DMS79 (cell line): Measurements from ENCODE around the gene KLF2.
"Not testable (repeated sequence)": the region's sequence is repeated elsewhere in the genome, so short reads cannot be mapped to it uniquely, and the experiment has no call there.

Experiments
- DNase-seq: peaks from one replicate; lab custom pipeline; 2025; lab: John Stamatoyannopoulos, UW

Gene KLF2

DNA sequence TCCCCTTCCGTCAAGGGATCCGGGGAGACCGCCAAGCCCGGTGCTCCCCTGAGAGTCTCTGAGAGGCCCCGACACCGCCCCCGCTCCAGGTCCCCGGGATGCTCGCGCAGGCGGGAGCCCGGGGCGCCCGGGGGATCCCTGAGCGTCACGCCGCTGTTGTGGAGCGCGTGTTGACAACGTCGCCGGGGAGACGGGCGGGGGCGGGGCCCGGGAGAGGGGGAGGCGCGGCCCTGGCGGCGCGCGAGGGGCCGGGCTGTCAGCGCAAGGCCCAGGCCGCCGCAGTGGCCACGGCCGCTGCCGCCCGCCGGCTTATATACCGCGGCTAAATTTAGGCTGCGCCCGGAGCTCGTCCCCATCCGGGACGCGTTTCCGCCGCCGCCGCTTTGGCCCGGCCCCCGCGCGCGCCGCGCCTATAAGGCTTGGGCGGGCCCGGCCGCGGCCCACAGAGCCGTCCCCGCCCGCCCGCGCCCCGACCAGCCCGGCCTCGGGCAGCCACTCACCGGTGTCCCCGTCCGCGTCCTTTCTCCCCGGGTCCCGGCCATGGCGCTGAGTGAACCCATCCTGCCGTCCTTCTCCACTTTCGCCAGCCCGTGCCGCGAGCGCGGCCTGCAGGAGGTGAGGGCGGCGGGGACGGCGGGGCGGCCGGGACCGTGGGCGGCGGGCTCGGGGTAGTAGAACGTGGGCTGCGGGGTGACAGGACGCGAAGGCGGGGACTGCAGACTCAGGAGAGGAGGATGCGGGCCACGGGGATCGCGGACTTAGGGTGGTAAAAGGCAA lies at the start of gene KLF2:
Gene KLF2 (plus strand): TSS at position 443 of the 777 bp plus-strand sequence. CDS start 98 bp downstream, at position 541.
- DNase-seq: no peak

DNA sequence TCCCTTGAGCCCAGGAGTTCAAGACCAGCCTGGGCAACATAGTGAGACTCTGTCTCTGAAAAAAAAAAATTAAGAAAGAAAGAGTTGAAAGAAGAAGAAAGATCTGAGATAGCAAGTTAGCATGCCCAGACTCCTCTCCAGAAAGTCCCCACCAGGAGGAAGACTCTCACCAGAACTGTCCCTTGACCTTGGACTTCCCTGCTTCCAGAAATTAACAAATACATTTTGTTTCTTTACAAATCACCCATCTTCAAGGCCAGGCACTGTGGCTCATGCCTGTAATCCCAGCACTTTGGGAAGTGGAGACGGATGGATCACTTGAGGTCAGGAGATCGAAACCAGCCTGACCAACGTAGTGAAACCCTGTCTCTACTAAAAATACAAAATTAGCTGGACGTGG lies 44.3 kb upstream of the KLF2 start:
- DNase-seq: no peak

DNA sequence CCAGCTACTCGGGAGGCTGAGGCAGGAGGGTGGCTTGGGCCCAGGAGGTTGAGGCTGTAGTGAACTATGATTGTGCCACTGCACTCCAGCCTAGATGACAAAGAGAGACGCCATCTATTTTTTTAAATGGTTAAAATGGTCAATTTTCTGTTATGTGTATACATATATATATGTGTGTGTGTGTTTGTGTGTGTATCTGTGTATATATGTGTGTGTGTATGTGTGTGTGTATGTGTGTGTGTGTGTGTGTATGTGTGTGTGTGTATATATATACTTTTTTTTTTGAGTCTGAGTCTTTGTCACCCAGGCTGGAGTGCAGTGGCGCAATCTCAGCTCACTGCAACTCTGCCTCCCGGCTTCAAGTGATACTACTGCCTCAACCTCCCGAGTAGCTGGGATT lies 42.9 kb upstream of the KLF2 start:
- no peak for DNase-seq

DNA sequence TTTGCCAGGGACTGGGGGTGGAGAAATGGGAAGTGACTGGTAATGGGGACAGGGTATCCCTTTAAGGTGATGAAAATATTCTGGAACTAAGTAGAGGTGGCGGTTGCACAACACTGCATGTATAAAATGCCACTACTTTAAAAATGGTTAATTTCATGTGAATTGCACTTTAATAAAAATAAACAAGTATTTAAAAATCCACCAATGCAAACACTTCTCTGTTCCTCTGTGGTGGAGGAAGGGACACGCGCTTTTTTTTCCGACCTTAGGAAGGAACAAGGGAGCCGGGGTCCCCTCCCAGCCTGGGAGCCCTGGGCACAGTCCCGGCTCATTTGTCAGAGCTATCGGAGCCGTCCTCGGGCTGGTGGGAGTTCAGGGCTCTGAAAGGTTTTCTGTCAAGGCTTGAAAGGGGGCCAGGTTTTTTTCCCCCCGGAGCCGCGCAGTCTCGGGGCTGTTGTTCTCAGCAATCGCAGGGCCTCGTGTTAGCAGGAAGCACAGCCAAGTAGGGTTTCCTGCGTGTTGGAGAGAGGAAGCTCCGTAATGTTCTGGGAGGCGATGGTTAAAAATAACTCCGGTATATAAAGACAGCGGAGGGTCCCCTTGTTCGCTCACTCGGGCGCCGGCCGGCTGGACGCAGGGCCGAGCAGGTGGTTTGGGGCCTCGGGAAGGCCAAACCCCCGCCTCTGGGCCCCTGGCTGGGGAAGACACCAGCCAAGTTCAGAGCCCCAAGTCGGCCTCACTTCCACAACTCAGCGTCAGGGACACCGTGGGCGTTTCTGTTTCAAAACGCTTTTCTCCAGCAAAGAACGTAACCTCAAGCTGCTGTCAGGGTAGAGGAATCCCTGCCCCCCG lies 41.2 kb upstream of the KLF2 start:
- no peak for DNase-seq

DNA sequence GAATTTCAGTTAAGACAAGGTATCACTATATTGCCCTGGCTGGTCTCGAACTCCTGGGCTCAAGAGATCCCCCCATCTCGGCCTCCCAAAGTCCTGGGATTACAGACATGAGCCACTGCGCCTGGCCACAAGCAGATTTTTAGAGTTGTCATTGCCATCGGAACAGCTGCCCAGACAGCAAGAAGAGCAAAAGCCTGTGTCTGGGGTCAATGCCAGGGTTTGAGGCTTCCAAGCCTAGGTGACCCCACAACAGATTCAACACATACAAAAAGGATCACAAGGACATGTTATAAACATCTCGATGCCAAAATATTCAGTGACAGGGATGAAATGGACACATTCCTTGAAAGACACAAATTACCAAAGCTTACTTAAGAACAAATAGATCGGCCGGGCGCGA lies 40.1 kb upstream of the KLF2 start:
- DNase-seq: no peak

DNA sequence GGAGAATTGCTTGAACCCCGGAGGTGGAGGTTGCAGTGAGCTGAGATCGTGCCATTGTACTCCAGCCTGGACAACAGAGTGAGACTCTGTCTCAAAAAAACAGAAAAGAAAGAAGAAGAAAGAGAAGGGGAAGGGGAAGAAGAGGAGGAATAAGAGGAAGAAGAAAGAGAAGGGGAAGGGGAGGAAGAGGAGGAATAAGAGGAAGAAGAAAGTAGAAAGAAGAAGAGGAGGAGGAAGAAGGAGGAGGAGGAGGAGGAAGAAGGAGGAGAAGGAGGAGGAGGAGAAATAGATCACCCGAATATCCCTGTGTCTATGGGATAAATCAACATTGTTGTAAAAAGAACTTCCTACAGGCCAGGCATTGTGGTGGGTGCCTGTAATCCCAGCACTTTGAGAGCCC lies 39.5 kb upstream of the KLF2 start:
- DNase-seq: not testable (repeated sequence)

DNA sequence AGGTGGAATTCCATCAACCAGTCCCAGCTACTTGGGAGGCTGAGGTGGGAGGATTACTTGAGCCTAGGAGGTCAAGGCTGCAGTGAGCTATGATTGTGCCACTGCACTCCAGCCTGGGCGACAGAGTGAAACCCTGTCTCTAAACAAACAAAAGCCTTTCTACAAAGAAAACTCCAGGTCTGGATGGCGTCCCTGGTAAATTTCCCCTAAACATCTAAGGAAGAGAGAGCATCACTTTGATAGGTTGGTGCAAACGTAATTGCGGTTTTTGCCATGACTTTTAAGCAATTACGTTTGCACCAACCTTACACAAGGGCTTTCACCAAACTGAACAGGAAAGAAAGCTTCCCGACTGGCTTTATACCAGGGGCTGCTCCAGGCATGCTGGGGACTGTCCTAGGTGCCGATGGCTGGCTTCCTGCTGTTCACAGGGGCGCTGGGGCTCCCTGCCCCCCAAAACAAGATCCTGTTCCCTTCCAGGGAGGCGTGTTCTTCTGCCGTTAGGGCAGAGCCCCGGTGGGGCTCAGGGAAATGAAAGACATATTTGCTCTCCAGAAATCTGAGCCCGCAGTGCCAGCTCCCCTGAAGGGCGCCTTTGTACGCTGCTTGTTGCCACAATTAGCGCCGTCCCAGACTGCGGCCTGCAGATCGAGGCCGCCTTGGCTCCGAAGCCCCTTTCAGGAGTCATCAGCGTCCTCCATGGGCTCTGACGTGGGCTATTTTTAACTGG lies 38.7 kb upstream of the KLF2 start:
- peak; percentile 74 for DNase-seq

DNA sequence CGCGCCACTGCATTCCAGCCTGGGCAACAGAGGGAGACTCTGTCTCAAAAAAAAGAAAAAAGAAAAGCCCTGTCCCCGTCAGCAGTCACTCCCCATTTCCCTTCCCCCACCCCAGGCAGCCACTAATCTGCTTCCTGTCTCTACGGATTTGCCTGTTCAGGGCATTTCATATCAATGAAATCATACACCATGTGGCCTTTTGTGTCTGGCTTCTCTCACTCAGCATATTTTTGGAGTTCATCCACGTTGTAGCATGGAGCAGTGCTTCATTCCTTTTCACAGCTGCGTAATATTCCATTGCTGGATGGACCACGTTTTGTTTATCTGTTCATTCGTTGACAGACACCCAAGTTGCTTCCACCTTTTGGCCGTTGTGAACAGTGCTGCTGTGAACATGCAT lies 36.1 kb upstream of the KLF2 start:
- no peak for DNase-seq

DNA sequence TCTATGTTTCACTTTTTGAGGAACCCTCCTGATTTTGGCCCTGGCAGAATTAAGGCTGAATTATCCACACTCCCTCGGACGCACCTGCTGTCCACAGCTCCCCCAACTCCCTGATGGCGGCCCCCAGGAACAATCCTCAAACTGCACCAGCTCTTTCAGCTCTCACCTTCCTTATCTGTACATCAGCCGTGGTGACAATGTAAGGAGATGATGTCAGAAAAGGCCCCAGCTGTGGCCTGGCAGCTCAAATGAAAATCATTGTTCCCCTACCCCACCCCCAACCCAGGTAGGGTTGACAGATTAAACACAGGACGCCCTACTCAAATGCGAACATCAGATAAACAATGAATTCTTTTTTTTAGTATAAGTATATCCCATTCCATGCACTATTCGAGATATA lies 35.0 kb upstream of the KLF2 start:
- no peak for DNase-seq

DNA sequence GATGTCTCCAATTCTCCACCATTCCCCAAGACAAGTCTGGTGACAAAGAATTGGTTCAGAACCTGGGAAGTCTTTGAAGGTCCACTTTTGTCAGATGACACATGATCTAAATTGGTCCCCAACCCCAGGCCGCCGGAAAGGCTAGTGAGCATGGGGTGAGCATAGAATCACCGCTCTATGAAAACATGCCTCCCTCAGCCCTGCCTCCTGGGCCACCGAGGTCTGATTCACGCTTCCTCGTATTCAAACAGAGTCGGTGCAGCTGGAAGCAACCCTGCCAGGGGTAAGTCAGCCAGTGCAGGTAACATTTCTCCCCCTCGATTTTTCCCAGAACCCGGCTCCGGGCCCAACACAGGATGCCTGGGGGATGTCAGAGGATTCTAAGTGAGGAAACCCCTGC lies 33.9 kb upstream of the KLF2 start:
- DNase-seq: no peak

DNA sequence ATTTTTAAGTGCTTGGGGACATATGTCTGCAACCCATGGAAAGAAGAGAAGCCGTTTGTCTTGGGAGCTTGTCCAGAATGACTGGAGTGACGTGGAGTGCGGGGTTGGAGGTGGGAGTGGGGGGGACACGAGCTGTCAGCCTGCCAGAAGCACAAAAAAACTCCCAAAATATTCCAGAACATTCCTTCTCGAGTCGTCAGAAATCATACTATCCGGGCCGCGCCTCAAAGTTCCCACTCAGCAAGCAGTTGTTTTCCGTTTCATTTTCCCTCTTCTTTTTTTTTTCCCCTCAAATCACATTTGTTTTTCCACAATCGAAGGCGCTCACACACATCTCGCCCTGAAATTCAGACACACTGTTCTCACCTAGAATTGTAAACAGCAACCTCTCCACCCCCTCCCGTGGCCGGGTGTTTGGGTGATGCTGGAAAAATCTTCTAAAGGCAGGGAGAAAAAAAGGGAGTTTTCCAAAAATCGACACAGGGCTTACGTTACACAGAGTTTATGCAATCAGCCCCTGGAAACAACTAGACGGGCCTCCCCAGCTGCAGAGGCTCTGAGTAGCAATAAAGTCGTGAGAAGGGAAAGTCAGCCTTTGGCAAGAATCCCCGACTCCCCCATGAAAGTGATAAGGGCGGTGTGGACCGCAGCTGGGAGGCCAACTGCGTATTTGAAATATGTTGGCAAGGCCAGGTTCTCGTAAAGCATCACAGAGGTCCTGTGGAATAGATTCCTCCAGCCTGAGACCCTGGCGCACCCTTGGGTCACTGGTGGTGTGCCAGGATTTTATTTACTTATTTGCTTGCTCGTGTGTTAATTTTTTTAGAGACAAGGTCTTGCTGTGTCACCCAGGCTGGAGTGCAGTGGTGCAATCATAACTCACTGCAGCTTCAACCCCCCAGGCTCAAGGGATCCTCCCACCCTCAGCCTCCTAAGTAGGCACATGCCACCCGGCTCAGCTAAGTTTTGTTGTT lies 31.2 kb upstream of the KLF2 start:
- no peak for DNase-seq

DNA sequence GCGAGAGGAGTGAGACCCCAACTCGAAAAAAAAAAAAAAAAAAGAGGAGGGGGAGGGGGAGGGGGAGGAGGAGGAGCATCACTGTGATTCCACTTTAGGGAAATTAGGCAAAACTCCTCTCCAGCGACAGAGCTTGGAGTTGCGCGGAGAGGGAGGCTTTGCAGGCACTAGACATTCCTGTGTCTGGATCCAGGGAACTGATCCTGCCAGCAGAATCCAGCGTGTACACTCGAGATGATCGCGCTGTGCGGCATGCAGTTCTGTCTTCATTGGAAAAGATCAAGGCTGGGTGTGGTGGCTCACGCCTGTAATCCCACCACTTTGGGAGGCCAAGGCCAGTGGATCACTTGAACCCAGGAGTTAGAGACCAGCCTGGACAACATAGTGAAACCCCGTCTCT lies 29.6 kb upstream of the KLF2 start:
- no peak for DNase-seq

DNA sequence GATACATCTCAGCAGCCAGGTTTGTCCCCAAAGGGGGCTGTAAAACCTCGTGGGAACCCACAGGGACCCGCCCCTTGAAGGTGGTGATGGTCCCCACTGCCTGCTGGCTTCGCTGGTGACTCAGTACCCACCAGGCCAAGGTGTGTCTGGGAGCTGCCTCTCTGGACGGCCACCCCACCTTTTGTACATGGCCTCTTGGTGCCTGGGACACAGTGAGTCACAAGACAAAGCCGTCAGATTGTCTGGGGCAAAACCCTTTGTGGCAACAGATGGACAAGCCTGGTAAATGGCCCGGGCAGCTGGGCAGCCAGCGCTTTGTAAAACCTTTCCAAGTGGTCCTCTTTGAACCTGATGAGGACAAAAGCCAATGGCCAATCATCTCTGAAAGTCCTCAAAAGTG lies 27.9 kb upstream of the KLF2 start:
- no peak for DNase-seq

DNA sequence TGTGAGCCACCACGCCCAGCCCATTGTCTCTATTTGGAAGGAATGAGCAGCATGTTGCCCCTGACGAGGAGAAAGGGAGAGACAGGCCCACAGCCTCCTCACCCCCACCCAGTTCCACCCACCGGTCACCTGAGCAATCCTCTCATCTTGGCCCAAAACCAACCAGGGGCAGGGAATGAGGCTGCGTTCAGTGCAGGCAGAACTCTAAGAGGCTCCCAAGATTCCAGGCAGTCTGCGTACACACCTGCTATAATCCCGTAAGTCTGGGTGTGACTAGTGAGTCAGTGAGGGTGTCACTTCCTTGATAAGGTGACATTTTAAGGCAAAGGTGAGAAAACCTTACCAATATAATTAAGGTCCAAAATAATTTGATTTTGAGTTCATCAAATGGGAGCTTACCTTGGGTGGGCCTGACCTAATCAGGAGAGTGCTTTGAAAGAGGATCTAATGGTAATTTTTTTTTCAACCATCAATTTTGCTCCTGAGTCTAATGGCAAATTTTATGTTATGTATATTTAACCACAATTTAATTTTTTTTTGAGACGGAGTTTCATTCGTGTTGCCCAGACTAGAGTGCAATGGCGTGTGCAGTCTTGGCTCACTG lies 26.9 kb upstream of the KLF2 start:
- DNase-seq: no peak

DNA sequence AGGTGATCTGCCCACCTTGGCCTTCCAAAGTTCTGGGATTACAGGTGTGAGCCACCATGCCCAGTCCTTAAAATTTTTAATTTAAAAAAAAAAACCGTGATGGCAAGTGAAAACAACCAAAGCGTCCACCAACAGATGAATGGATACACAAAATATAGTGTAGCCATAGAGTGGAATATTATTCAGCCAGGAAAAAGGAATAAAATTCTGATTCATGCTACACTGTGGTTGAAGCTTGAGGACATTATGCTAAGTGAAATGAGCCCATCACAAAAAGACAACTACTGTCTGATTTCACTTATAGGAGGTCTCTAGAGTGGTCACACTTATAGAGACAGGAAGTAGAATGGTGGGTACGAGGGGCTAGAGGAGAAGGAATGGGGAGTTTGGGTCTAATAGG lies 26.3 kb upstream of the KLF2 start:
- DNase-seq: no peak

DNA sequence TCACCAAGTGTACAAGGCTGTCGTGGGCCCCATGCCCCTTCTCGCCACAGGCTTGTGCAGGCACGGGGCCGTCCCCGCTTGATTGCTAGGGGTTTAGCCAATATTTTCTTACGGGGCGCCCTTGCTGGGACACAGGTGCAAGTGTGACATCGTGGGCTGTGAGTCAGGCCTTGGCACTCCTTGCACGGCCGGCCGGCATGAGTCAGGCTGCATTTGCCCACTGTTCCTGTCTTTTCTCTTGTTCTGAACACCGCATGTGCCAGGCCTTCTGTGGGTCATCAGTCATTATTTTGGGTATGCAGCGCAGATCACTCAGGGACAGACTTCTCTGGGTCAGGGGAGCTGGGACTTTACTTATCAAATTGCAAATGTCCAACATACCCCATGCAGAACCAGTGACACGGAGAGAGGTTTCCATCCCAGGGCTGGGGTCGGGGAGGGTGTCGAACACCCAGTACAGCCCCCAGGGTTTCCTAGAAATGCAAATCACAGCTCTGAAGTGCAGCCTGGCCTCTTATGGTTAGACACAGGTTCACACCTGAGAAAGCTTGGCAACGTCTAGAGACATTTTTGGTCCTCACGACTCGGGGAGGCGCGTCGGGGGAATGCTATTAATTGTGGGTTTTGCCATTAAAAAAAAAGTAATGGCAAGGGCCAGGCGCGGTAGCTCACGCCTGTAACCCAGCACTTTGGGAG lies 22.5 kb upstream of the KLF2 start:
- no peak for DNase-seq

DNA sequence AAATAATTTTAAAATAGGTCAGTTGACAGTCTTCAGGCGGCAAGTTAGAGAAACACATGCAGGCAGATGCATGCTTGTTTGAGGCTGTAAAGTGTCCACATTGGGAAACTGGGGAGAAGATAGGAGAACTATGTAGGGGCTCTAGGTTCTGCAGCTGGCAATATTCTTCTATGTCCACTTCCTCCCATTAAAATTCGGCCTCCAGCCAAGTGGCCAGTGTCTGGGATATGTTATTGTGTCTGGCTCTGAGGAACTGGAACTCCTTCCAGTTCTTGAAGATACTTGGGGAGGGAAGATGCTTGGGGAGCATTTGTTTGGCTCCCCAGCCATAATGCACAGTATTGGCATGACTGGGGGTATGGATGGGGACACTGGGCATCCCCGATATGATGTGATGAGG lies 20.9 kb upstream of the KLF2 start:
- no peak for DNase-seq

DNA sequence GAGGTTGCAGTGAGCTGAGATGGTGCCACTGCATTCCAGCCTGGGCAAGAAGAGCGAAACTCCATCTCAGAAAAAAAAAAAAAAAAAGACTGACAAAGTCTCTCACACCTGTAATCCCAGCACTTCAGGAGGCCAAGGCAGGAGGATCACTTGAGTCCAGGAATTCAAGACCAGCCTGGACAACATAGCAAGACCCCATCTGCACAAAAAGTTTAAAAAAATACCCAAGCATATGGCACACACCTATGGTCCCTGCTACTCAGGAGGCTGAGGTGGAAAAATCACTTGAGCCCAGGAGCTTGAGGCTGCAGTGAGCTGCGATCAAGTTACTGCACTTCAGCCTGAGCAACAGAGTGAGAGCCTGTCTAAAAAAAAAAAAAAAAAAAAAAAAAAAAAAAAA lies 20.1 kb upstream of the KLF2 start:
- DNase-seq: peak; percentile 39

DNA sequence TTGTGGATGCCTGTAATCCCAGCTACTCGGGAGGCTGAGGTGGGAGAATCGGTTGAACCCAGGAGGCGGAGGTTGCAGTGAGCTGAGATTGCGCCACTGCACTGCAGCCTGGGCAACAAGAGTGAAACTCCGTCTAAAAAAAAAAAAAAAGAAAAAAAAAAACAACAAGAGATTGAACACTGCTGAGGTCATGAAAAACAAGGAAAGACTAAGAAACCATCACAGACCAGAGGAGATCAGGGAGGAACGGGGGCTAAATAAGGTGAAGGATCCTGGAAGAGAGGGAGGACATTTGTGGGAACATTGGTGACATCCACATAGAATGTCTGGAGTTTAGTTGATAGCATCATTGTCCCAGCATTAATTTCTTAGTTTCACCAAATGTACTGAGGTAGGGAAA lies 19.6 kb upstream of the KLF2 start:
- not testable (repeated sequence) for DNase-seq

DNA sequence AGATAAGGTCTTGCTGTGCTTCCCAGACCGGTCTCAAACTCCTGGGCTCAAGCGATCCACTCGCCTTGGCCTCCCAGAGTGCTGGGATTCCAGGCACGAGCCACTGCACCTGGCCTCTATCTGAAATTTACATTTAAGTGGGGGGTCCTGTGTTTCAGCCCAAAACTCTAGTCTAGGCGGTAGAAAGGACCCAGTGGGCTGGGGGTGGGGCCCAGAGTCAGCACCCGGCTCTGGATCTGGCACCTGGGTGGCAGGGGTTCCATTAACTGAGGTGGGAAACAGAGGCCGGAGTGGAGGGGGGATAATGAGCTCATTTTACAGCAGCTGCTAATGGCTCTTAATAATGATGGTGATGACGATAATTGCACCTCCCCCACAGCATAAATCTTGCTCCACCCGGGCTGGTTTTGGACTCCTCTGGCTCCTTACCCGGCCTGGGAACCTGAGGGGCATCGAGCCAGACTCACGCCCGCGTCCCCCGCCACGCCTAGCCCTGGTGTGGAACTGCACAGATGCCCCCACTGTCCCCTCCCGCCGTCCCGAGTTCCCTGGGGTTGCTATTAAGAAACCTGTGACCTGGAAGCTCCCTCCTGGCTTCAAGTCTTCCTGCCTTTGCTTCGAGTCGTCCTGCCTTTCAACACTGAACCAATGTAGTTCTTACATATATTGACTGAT lies 17.8 kb upstream of the KLF2 start:
- no peak for DNase-seq
